Lower leg skin (tissue), 3 donors: Measurements from ENCODE around the gene SEMA7A.

ENCODE experiments used
- CTCF ChIP-seq, 3 donors: fragments of 450-650 bp; IDR thresholded peaks; one replicate each; pipeline ENCODE4 v1.5.1; 2016; ENCODE audit warnings: antibody characterized with exemption in 3 of 3, mild to moderate bottlenecking in 3 of 3, moderate library complexity in 2 of 3
- POLR2A ChIP-seq, 2 donors: fragments of 450-650 bp; IDR thresholded peaks; one replicate each; pipeline ENCODE4 v1.6.1; 2016 to 2017; ENCODE audit warnings: antibody characterized with exemption in 2 of 2, mild to moderate bottlenecking in 1 of 2, moderate library complexity in 1 of 2

- TF ChIP-seq CTCF (IDR thresholded peaks at IDR 0.05), result no peak
- no peak for TF ChIP-seq POLR2A (IDR thresholded peaks at IDR 0.05)
Measured at GRCh38 chr15:74431645-74432044, 2.1 kb downstream of the SEMA7A start.
